ENCODE data around the gene LHFPL2.

- TF ChIP-seq POLR2AphosphoS5 (IDR thresholded peaks at IDR 0.05; ENCODE audit: low read depth, low read length) (no peak), SIN3A (IDR thresholded peaks at IDR 0.05; ENCODE audit: borderline replicate concordance, insufficient read depth, low read length) (no peak)
Observed at GRCh38 chr5:78690253-78690972, 41.8 kb upstream of the LHFPL2 start.

Measured in PFSK-1 (cell line).